Skeletal muscle tissue (tissue), 4 donors: ENCODE results near the gene R3HDM4. TPM values are rescaled to one million over a fixed set of nuclear protein-coding genes. Genes with fewer than 3 reads are reported as not detected.
A peak's percentile ranks its signal among the peaks of the same experiment; 100 is the strongest.
"Not testable (repeated sequence)": the region's sequence is repeated elsewhere in the genome, so short reads cannot be mapped to it uniquely, and the experiment has no call there.

Experiments
- H3K27ac ChIP-seq: one replicate; pipeline ENCODE4 v1.7.0; 2013; ENCODE audit warnings: mild to moderate bottlenecking, low read depth, low read length, inconsistent platforms
- H3K27me3 ChIP-seq, 3 donors: one replicate each; pipeline ENCODE4 v1.7.0; 2013; ENCODE audit warnings: low read length in 3 of 3; ENCODE audit not compliant: control insufficient read depth in 3 of 3, insufficient read depth in 3 of 3
- H3K36me3 ChIP-seq, 3 donors: one replicate each; pipeline ENCODE4 v1.7.0; 2013; ENCODE audit warnings: low read length in 3 of 3; ENCODE audit not compliant: control insufficient read depth in 3 of 3, insufficient read depth in 3 of 3
- H3K4me1 ChIP-seq, 3 donors: one replicate each; pipeline ENCODE4 v1.7.0; 2013; ENCODE audit warnings: low read length in 3 of 3, mild to moderate bottlenecking in 3 of 3; ENCODE audit not compliant: control insufficient read depth in 3 of 3, insufficient read depth in 3 of 3
- H3K4me3 ChIP-seq, 3 donors: one replicate each; pipeline ENCODE4 v1.7.0; 2013; ENCODE audit warnings: low read length in 3 of 3
- H3K9ac ChIP-seq, 3 donors: one replicate each; pipeline ENCODE4 v1.7.0; 2013; ENCODE audit warnings: low read length in 3 of 3, mild to moderate bottlenecking in 3 of 3, moderate library complexity in 2 of 3, low read depth in 1 of 3
- H3K9me3 ChIP-seq, 3 donors: one replicate each; pipeline ENCODE4 v1.7.0; 2013; ENCODE audit warnings: low read length in 3 of 3; ENCODE audit not compliant: control insufficient read depth in 3 of 3
- total RNA-seq: library from RNA; depleted of rRNA; stranded (reverse); fragments of >200 nt; gene quantifications from one replicate; pipeline ENCODE4 v1.2.3, GENCODE V29; 2014
- donor health status: Osteomylitis.

R3HDM4 gene
- total RNA-seq, 1 donor from 2014 or later = 30.8 TPM

DNA sequence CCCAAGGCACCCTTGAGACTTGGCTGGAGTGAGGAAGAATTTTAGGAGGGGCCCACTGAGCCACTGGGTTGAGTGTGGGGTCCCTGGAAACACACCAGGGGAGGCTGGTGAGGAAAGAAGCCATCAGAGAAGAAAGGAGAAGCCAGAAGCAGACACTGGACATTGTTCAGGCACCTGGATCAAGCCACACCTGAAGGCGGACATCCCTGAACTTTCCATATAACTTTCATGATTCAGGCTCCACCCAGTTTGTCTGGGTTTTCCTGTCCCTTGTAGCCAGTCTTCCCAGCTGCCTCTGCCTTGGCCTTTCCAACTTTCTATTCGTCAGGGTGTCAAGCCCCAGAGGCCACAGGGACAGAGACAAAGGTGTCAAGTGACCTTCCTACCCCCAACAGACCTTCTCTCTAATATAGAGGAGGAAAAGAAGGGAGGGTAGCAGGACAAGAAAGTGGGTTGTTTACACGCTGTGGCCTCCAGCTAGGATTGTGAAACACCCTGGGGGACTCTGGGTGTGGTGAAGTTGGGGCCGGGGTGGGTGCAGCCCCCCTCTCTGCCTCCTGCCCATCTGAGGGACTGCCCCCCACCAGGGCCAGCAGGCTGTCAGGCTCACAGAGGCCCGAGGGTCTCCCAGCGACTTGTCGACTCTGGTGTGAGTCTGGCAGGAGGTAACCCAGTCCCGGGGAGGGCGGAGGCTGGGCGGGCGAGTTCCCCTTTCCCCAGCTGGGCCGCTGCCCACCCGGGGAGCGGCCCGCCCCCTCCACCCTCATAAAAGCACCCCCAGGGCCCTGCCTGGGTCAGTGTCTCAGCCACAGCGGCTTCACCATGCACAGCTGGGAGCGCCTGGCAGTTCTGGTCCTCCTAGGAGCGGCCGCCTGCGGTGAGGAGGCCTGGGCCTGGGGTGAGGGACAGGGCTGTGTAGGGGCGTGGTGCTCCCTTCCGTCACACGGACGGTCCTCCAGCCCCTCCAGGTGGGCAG is 53.9 kb downstream of the R3HDM4 start, which contains the start of gene CFD:
TSS of gene CFD (plus strand) at position 797 of the 976 bp plus-strand sequence. CDS start at position 823, 26 bp downstream.
- peak within 1 kb of the TSS; percentile 55 for H3K27ac ChIP-seq
- peak within 1 kb of the TSS; percentile 52 to 59 (median 58) for H3K4me3 ChIP-seq
- no peaks in the 10 kb centered on the region for H3K36me3 ChIP-seq
- peaks cover 26 to 51% (median 37%) of the 10 kb centered on the region in 3 donors for H3K27me3 ChIP-seq
- peaks cover 0 to 7% (median 7%) of the 10 kb centered on the region in 3 donors for H3K4me1 ChIP-seq
- peak within 1 kb of the TSS in 2 of 3 donors; percentile 23 to 42 for H3K9ac ChIP-seq
- no peaks in the 10 kb centered on the region for H3K9me3 ChIP-seq

DNA sequence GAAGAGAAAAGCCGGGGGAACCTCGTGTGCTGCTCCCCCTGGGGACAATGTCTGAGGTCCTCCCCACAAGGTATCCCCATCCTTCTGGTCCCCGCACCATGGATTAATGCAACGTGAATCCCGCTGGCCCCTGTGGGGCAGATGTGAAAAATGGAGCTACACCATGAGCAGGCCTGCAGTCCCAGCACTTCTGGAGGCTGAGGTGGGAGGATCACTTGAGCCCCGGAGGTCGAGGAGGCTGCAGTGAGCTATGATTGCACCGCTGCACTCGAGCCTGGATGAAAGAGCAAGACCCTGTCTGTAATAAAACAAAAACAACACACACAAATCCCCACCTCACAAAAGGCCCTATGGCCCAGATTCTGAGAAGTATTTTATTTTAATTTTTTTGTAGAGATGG is 54.7 kb downstream of the R3HDM4 start:
- Histone ChIP-seq H3K36me3 (no peaks in the 10 kb centered on the region), H3K9ac (no peak overlapping the region), H3K27ac (no peak overlapping the region), H3K9me3 (no peaks in the 10 kb centered on the region), H3K27me3 (peaks cover 26 to 51% (median 38%) of the 10 kb centered on the region in 3 donors), H3K4me1 (peaks cover 0 to 7% (median 5%) of the 10 kb centered on the region in 3 donors), H3K4me3 (no peak overlapping the region)

DNA sequence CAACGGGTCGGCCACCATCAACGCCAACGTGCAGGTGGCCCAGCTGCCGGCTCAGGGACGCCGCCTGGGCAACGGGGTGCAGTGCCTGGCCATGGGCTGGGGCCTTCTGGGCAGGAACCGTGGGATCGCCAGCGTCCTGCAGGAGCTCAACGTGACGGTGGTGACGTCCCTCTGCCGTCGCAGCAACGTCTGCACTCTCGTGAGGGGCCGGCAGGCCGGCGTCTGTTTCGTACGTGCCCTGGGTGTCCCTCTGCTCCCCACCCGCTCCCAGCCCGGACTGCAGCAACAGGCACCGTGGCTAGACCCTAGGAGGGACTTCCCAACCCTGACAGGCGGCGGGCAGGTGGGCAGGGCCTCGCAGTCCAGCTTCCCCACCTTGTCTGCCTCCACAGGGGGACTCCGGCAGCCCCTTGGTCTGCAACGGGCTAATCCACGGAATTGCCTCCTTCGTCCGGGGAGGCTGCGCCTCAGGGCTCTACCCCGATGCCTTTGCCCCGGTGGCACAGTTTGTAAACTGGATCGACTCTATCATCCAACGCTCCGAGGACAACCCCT is 57.4 kb downstream of the R3HDM4 start:
- H3K9me3 ChIP-seq = no peaks in the 10 kb centered on the region
- H3K36me3 ChIP-seq = no peaks in the 10 kb centered on the region
- peaks cover 37 to 57% (median 42%) of the 10 kb centered on the region in 3 donors for H3K27me3 ChIP-seq
- H3K4me1 ChIP-seq = peaks cover 6 to 10% (median 9%) of the 10 kb centered on the region in 3 donors
- no peak overlapping the region for H3K9ac ChIP-seq
- no peak overlapping the region for H3K27ac ChIP-seq
- H3K4me3 ChIP-seq = no peak overlapping the region

DNA sequence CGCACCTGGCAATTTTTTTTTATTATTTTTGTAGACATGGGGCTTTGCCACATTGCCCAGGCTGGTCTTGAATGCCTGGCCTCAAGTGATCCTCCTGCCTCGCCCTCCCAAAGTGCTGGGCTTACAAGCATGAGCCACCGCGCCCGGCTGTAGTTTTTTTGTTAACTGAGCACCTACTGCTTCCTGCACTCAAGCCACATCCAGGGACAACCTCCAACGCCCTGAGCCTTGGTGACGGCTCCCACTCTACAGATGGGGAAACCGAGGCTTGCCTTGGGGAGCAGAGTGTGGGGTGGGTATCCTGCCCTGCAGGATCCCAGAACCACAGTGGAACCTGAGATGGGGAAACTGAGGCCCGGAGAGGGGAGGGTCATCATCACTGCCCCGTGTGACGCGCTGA is 57.9 kb downstream of the R3HDM4 start:
- Histone ChIP-seq H3K4me1 (peaks cover 10 to 13% (median 12%) of the 10 kb centered on the region in 3 donors), H3K4me3 (no peak overlapping the region), H3K9me3 (no peaks in the 10 kb centered on the region), H3K9ac (no peak overlapping the region), H3K27me3 (peaks cover 37 to 57% (median 43%) of the 10 kb centered on the region in 3 donors), H3K27ac (no peak overlapping the region), H3K36me3 (no peaks in the 10 kb centered on the region)

DNA sequence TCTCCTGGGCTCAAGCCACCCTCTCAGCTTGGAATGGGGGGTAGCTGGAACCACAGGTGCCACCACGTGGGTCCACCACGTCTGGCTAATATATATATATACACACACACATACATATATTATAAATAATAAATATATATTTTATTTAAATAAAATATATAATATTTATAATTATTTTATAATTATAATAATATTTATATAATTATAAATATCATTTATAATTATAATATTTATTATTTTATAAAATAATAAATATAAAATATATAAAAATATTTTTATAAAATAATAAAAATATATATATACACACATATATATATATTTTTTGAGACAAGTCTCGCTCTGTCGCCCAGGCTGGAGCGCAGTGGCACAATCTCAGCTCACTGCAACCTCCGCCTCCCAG is 58.5 kb downstream of the R3HDM4 start:
- Histone ChIP-seq H3K4me1 (peaks cover 10 to 13% (median 12%) of the 10 kb centered on the region in 3 donors), H3K36me3 (no peaks in the 10 kb centered on the region), H3K9me3 (no peaks in the 10 kb centered on the region), H3K4me3 (no peak overlapping the region), H3K9ac (no peak overlapping the region), H3K27me3 (peaks cover 36 to 55% (median 41%) of the 10 kb centered on the region in 3 donors), H3K27ac (no peak overlapping the region)

DNA sequence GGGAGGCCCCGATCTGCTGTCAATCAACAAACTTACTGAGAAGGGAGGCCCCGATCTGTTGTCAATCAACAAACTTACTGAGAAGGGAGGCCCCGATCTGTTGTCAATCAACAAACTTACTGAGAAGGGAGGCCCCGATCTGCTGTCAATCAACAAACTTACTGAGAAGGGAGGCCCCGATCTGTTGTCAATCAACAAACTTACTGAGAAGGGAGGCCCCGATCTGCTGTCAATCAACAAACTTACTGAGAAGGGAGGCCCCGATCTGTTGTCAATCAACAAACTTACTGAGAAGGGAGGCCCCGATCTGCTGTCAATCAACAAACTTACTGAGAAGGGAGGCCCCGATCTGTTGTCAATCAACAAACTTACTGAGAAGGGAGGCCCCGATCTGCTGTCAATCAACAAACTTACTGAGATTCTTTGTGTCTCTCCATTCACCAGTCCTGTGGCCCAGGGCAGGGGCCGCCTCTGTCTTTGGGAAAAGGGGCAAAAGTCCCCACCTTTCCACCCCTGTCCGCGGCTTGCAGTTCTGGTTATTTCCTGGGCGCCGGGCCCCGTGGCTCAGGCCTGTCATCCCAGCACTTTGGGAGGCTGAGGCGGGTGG is 59.3 kb downstream of the R3HDM4 start:
- peaks cover 10 to 12% (median 10%) of the 10 kb centered on the region in 3 donors for H3K4me1 ChIP-seq
- not testable (repeated sequence) for H3K9me3 ChIP-seq, H3K4me3 ChIP-seq, H3K36me3 ChIP-seq, H3K9ac ChIP-seq, H3K27ac ChIP-seq
- H3K27me3 ChIP-seq = peaks cover 32 to 48% (median 38%) of the 10 kb centered on the region in 3 donors

DNA sequence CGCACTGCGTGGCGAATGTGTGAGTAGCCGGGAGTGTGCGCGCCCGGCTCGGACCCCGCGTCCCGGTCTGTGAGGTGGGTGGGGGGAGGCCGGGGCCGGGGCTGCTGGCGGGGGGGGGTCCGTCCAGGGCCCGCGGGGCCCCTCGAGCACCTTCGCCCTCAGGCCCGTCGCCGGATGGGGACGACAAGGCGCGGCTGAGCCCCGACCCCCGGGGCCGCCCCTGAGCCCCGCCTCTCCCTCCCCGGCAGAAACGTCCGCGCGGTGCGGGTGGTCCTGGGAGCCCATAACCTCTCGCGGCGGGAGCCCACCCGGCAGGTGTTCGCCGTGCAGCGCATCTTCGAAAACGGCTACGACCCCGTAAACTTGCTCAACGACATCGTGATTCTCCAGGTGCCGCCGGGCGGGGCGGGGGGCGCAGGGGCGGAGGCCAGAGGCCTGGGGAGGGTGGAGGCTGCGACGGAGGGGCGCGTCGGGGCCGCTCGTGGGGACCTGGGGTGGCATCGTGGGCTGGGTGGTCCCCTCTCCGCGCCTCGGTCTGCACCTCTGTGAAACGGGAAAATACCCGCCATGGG is 59.9 kb downstream of the R3HDM4 start:
- peaks cover 32 to 48% (median 37%) of the 10 kb centered on the region in 3 donors for H3K27me3 ChIP-seq
- H3K4me3 ChIP-seq = no peak overlapping the region

DNA sequence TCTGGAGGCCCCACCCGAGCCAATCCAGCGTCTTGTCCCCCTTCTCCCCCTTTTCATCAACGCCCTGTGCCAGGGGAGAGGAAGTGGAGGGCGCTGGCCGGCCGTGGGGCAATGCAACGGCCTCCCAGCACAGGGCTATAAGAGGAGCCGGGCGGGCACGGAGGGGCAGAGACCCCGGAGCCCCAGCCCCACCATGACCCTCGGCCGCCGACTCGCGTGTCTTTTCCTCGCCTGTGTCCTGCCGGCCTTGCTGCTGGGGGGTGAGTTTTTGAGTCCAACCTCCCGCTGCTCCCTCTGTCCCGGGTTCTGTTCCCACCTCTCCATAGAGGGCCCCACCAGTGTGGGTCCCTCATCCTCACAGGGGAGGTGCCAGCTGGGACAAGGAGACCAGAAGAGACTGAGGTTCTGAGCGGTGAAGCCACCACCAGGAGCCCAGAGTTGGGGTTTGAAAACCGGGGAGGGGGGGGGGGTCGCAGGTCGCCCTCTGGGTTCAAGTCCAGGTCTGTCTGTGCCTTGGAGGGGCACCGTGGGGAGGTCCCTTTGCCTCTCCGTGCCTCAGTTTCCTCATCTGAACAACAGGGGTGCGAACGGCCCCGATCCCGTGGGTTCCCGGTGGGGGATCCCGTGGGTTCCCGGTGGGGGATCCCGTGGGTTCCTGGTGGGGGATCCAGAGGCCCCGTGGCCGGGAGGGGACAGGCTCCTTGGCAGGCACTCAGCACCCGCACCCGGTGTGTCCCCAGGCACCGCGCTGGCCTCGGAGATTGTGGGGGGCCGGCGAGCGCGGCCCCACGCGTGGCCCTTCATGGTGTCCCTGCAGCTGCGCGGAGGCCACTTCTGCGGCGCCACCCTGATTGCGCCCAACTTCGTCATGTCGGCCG is 60.6 kb downstream of the R3HDM4 start, which contains the start of gene ELANE:
TSS of gene ELANE (plus strand) at position 168 of the 878 bp plus-strand sequence. CDS start at position 194, 26 bp downstream.
- Histone ChIP-seq H3K4me3 (peak within 1 kb of the TSS in 1 of 3 donors; percentile 49), H3K4me1 (peaks cover 10 to 16% (median 12%) of the 10 kb centered on the region in 3 donors), H3K9me3 (no peaks in the 10 kb centered on the region), H3K9ac (peak within 1 kb of the TSS in 1 of 3 donors; percentile 60), H3K27ac (peak within 1 kb of the TSS; percentile 61), H3K27me3 (peaks cover 39 to 54% (median 43%) of the 10 kb centered on the region in 3 donors), H3K36me3 (no peaks in the 10 kb centered on the region)

More for the DNA sequence above, 59.9 kb downstream of the R3HDM4 start:
- Histone ChIP-seq H3K36me3 (no peaks in the 10 kb centered on the region), H3K9ac (no peak overlapping the region), H3K9me3 (no peaks in the 10 kb centered on the region), H3K27ac (no peak overlapping the region), H3K4me1 (peaks cover 10 to 12% (median 10%) of the 10 kb centered on the region in 3 donors)

DNA sequence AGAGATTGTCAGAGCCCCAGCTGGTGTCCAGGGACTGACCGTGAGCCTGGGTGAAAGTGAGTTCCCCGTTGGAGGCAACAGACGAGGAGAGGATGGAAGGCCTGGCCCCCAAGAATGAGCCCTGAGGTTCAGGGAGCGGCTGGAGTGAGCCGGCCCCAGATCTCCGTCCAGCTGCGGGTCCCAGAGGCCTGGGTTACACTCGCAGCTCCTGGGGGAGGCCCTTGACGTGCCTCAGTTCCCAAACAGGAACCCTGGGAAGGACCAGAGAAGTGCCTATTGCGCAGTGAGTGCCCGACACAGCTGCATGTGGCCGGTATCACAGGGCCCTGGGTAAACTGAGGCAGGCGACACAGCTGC is 62.1 kb downstream of the R3HDM4 start:
- H3K27ac ChIP-seq = peak overlapping the region; percentile 61
- no peaks in the 10 kb centered on the region for H3K36me3 ChIP-seq
- H3K9ac ChIP-seq = peak overlapping the region in 1 of 3 donors; percentile 60
- H3K4me1 ChIP-seq = peaks cover 10 to 16% (median 12%) of the 10 kb centered on the region in 3 donors
- H3K4me3 ChIP-seq = peak overlapping the region in 1 of 3 donors; percentile 49
- H3K9me3 ChIP-seq = no peaks in the 10 kb centered on the region
- H3K27me3 ChIP-seq = peaks cover 51 to 64% (median 53%) of the 10 kb centered on the region in 3 donors
